H1 (cell line): ENCODE data around the gene KIAA1614. TPM values are rescaled to one million over a fixed set of nuclear protein-coding genes. Genes with fewer than 3 reads are reported as not detected.

Source experiments
- ATF2 ChIP-seq: IDR thresholded peaks from 2 replicates; pipeline ENCODE4 v1.6.1; 2012; ENCODE audit warnings: low read length, inconsistent platforms
- polyA plus RNA-seq, 7 experiments: library from polyadenylated mRNA; depleted of rRNA in 3 of 7; stranded (reverse) in 5 of 7; unstranded in 2 of 7; fragments of >200 nt in 5 of 7; fragments of 200-250 nt in 2 of 7; gene quantifications; 1 replicate in 5 of 7; 2 replicates in 1 of 7; 4 replicates in 1 of 7; pipeline versions ENCODE4 v1.2.1 to v1.2.3, GENCODE V29; 2011 to 2013; ENCODE audit warnings: missing spikeins in 2 of 7, mixed read lengths in 2 of 7
- total RNA-seq: library from RNA; stranded (reverse); fragmentation: NEBNext Ultra II Directional; extraction: Animal tissue kit (Norgen Biotek cat#: 25700); gene quantifications from 2 replicates; pipeline ENCODE4 v1.2.1, GENCODE V29; 2021

KIAA1614 gene
- total and polyA plus RNA-seq, 2 of the 8 experiments (the other 6 are each of a cell fraction or from before 2014, with no cell fraction given), result 1.3 to 3.1 TPM

GRCh38 chr1:180947499-180947885, 34.8 kb downstream of the KIAA1614 start (continued):
- no peak for TF ChIP-seq ATF2
